ENCODE measurements around the gene BOC. TPM values are rescaled to one million over a fixed set of nuclear protein-coding genes. Genes with fewer than 3 reads are reported as not detected.

Gene BOC
- total RNA-seq, 6 experiments from 2014 or later = 7.0 to 15.1 (median 13.2) TPM

DNA sequence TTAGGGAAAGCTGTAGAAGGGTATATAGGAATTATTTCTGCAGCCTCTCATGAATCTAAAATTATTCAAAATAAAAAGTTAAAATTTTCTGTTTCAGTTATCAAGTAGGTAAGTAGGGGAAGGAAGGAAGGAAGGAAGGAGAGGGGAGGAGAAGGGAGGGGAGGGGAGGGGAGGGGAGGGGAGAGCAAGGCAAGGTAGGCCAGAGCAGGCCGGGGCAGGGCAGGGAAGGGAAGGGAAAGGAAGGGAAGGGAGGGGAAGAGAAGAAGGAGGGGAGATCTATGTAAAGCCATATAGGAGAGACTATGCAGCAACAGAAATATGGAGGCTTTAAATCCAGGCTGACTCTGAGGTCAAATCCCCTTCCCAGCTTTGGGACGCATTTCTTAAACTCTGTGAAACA, 38.3 kb upstream of the BOC start:
- Mint-ChIP-seq H3K4me1 (ENCODE audit: low read depth) (no peaks in the 10 kb centered on the region), H3K4me3 (no peak overlapping the region), H3K36me3 (ENCODE audit: low read depth) (no peaks in the 10 kb centered on the region), H3K27ac (no peak overlapping the region), H3K27me3 (ENCODE audit: insufficient read depth) (peaks cover 10% of the 10 kb centered on the region), H3K9me3 (no peaks in the 10 kb centered on the region)
- TF ChIP-seq, protein P1, sequence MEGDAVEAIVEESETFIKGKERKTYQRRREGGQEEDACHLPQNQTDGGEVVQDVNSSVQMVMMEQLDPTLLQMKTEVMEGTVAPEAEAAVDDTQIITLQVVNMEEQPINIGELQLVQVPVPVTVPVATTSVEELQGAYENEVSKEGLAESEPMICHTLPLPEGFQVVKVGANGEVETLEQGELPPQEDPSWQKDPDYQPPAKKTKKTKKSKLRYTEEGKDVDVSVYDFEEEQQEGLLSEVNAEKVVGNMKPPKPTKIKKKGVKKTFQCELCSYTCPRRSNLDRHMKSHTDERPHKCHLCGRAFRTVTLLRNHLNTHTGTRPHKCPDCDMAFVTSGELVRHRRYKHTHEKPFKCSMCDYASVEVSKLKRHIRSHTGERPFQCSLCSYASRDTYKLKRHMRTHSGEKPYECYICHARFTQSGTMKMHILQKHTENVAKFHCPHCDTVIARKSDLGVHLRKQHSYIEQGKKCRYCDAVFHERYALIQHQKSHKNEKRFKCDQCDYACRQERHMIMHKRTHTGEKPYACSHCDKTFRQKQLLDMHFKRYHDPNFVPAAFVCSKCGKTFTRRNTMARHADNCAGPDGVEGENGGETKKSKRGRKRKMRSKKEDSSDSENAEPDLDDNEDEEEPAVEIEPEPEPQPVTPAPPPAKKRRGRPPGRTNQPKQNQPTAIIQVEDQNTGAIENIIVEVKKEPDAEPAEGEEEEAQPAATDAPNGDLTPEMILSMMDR (IDR thresholded peaks at IDR 0.05) = no peak
- no peak for DNase-seq

DNA sequence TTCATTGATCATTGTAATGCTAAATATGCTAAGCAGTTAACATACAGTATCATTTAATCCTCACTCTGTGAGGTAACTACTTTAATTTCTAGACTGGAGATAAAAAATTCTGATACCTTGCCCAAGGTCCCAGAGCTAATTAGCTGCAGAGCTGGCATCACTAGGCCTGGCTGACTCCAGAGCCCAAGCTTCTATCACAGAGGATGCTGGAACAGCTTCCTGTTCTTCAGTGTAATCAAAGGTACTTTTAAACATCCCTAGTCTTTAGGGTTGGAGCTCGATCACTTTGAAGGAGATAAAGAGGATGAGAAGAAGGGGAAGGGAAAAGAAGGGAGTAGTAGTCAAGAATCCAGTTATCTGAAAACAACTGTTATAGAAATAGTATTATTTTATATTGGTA, 37.1 kb upstream of the BOC start:
- H3K36me3 Mint-ChIP-seq (ENCODE audit: low read depth) = no peaks in the 10 kb centered on the region
- no peak overlapping the region for H3K4me3 Mint-ChIP-seq
- no peak for DNase-seq
- H3K27me3 Mint-ChIP-seq (ENCODE audit: insufficient read depth) = peaks cover 10% of the 10 kb centered on the region
- H3K9me3 Mint-ChIP-seq = no peaks in the 10 kb centered on the region
- no peaks in the 10 kb centered on the region for H3K4me1 Mint-ChIP-seq (ENCODE audit: low read depth)
- TF ChIP-seq, protein P1 (IDR thresholded peaks at IDR 0.05) = no peak
- H3K27ac Mint-ChIP-seq = no peak overlapping the region

DNA sequence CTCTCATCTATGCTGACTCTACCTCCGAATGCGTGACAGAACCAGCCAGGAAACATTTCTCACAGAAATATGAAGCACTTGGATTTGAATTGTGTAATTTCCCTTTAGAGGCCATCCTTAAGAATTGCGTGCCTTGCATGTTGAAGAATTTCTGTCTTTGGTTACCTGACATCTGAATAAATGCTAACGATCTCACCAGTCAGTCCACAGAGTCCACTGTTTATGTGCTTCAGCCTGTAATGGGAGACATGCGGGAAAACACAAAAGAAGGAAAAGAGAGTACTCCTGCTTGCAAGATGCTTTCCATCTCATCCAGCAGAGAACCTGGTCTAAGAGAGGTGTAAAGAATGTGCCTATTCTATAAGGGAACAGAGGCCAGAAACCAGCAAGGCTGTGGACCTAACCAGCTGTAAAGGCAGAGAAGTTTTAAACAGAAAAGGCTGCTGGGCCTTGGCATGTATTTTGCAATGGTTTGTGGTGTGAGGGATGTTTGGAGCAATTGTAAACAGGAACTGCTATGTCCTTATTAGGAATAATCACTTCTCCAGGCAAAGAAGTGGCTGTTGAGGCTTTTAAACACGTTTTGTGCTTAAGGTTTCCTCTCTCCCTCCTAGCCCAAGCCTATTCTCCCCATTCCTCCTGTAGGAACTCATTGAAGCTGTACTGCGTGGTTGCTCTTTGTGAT, 36.4 kb upstream of the BOC start:
- H3K9me3 Mint-ChIP-seq = no peaks in the 10 kb centered on the region
- DNase-seq = no peak
- H3K4me3 Mint-ChIP-seq = no peak overlapping the region
- H3K27ac Mint-ChIP-seq = no peak overlapping the region
- peaks cover 8% of the 10 kb centered on the region; the same call in 1 of the 2 replicates for H3K27me3 Mint-ChIP-seq (ENCODE audit: insufficient read depth)
- TF ChIP-seq, protein P1 (IDR thresholded peaks at IDR 0.05) = no peak
- H3K4me1 Mint-ChIP-seq (ENCODE audit: low read depth) = no peaks in the 10 kb centered on the region
- no peaks in the 10 kb centered on the region for H3K36me3 Mint-ChIP-seq (ENCODE audit: low read depth)

DNA sequence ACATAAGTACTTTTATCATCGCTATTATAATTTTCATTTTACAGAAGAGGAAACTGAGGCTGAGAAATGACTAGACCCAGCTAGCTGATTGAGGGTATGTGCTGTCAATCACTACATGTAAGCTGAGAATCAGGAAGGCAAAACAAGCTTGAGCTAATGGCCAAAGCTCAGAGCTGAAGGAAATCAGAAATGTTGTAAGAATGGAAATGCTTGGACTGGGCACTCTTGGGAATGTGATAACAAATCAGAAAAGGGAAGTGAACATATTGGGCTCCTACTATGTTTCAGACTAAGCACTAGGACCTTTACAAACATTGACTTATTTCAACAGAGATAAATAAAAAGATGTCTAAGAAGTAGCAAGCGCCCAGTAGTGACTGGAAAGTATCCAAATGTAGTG, 33.8 kb upstream of the BOC start:
- Mint-ChIP-seq H3K4me1 (ENCODE audit: low read depth) (no peaks in the 10 kb centered on the region), H3K9me3 (no peaks in the 10 kb centered on the region), H3K36me3 (ENCODE audit: low read depth) (no peaks in the 10 kb centered on the region), H3K27ac (no peak overlapping the region), H3K4me3 (no peak overlapping the region), H3K27me3 (ENCODE audit: insufficient read depth) (peaks cover 8% of the 10 kb centered on the region; the same call in 1 of the 2 replicates)
- TF ChIP-seq, protein P1 (IDR thresholded peaks at IDR 0.05) = no peak
- DNase-seq = no peak

DNA sequence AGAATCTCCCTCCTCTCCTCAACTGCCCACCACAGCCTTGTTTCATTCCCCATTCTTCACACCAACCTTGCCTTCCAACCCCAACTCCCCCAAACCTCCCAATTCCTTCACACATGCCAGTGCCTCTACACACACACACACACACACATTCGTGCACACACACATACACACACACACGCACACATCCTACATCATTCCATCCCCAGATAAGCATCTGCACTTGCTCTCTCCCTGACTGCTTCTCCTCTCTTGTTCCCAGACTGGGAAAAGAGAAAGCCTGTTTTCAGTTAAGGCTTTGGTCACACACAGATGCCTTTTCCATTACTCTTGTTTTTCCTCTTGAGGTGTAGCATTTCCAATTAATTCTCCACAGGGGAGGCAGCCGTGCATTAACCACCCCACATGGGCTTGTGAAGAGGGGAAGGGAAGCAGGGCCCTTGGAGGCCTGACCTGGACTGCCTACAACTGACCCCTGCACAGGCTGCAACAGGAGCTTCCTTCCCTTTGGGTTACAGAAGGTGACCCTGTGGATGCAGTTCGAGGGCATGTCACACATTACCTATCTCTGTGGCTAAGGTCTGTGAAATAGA, 32.0 kb upstream of the BOC start:
- no peak overlapping the region for H3K27ac Mint-ChIP-seq
- H3K36me3 Mint-ChIP-seq (ENCODE audit: low read depth) = no peaks in the 10 kb centered on the region
- no peaks in the 10 kb centered on the region for H3K4me1 Mint-ChIP-seq (ENCODE audit: low read depth)
- DNase-seq = no peak
- TF ChIP-seq, protein P1 (IDR thresholded peaks at IDR 0.05) = no peak
- H3K4me3 Mint-ChIP-seq = no peak overlapping the region
- no peaks in the 10 kb centered on the region for H3K9me3 Mint-ChIP-seq
- H3K27me3 Mint-ChIP-seq (ENCODE audit: insufficient read depth) = peaks cover 11% of the 10 kb centered on the region
